PC-9 (cell line): ENCODE data around the gene TNS4. TPM values are rescaled to one million over a fixed set of nuclear protein-coding genes. Genes with fewer than 3 reads are reported as not detected.
A peak's percentile ranks its signal among the peaks of the same experiment; 100 is the strongest.

Experiments
- BruUV-seq: library from RNA; stranded (reverse); fragments of 400-500 nt; replicated peaks from 2 replicates; lab custom pipeline; 2021; lab: Mats Ljungman, UMichigan
- CTCF ChIA-PET: fragments of 300-600 bp; sonication (Branson Sonifier 250); formaldehyde crosslinking; loops from one replicate; lab custom pipeline; 2022; ENCODE audit warnings: antibody characterized with exemption; lab: Charles Lee
- POLR2A ChIA-PET: fragments of 300-600 bp; sonication (Branson Sonifier 250); formaldehyde crosslinking; loops from one replicate; lab custom pipeline; 2022; ENCODE audit warnings: antibody characterized with exemption; ENCODE audit not compliant: unreplicated experiment; lab: Charles Lee
- DNase-seq, 2 experiments: peaks; one replicate each; pipeline versions ENCODE4 v3.0.0 to v3.0.0-alpha.2; 2015 to 2022; ENCODE audit warnings: mixed read lengths in 1 of 2
- H2AFZ ChIP-seq: fragments of 200-600 bp; sonication (generic); 2 replicates; pipeline ENCODE4 v1.8.1; 2017; ENCODE audit warnings: antibody characterized with exemption
- H3F3A ChIP-seq: fragments of 200-600 bp; sonication (generic); 2 replicates; pipeline ENCODE4 v1.8.1; 2017; ENCODE audit warnings: antibody characterized with exemption, mild to moderate bottlenecking, low read depth; ENCODE audit not compliant: insufficient read depth
- H3K27ac ChIP-seq: fragments of 200-600 bp; sonication (generic); 2 replicates; pipeline ENCODE4 v1.6.1; 2016; ENCODE audit warnings: mixed run types
- H3K27me3 ChIP-seq: fragments of 200-600 bp; sonication (generic); 2 replicates; pipeline ENCODE4 v1.6.1; 2016; ENCODE audit warnings: low read depth, mixed run types; ENCODE audit not compliant: insufficient read depth
- H3K36me3 ChIP-seq: fragments of 200-600 bp; sonication (generic); 2 replicates; pipeline ENCODE4 v1.6.1; 2016; ENCODE audit warnings: low read depth, mixed run types
- H3K4me1 ChIP-seq: fragments of 200-600 bp; sonication (generic); replicated peaks from 2 replicates; pipeline ENCODE4 v1.6.1; 2016; ENCODE audit warnings: mixed run types; ENCODE audit not compliant: insufficient read depth
- H3K4me2 ChIP-seq: fragments of 200-600 bp; sonication (generic); 2 replicates; pipeline ENCODE4 v1.6.1; 2017; ENCODE audit warnings: mixed run types
- H3K4me3 ChIP-seq: fragments of 200-600 bp; sonication (generic); 2 replicates; pipeline ENCODE4 v1.6.1; 2016; ENCODE audit warnings: mixed run types
- H3K79me2 ChIP-seq: fragments of 200-600 bp; sonication (generic); 2 replicates; pipeline ENCODE4 v1.6.1; 2017; ENCODE audit warnings: low read depth, mixed run types
- H3K9me2 ChIP-seq: fragments of 200-600 bp; sonication (generic); 2 replicates; pipeline ENCODE4 v1.8.1; 2017; ENCODE audit warnings: mild to moderate bottlenecking; ENCODE audit not compliant: insufficient read depth
- H3K9me3 ChIP-seq: fragments of 200-600 bp; sonication (generic); 2 replicates; pipeline ENCODE4 v1.8.1; 2016; ENCODE audit warnings: low read depth; ENCODE audit not compliant: insufficient read depth
- H4K20me1 ChIP-seq: fragments of 200-600 bp; sonication (generic); 2 replicates; pipeline ENCODE4 v1.8.1; 2017; ENCODE audit not compliant: insufficient read depth
- CTCF ChIP-seq: fragments of 200-600 bp; sonication (generic); conservative IDR thresholded peaks from 2 replicates; pipeline ENCODE4 v1.6.1; 2017; ENCODE audit warnings: mixed run types, antibody characterized with exemption, mild to moderate bottlenecking, moderate library complexity
- EZH2 ChIP-seq: fragments of 200-600 bp; sonication (generic); IDR thresholded peaks from 2 replicates; pipeline ENCODE4 v1.8.0; 2017; ENCODE audit warnings: antibody characterized with exemption, low read depth
- intact Hi-C: fragments of 100-400 bp; cut with micrococcal nuclease; formaldehyde crosslinking; loops from one replicate; pipeline ENCODE4 v1.10.0; 2022; ENCODE audit not compliant: unreplicated experiment
- total RNA-seq: library from RNA; stranded (reverse); gene quantifications from 2 replicates; pipeline ENCODE4 v1.2.3, GENCODE V29; 2021

TNS4 gene
- total RNA-seq, 1 experiment from 2014 or later = 17.4 TPM

GRCh38 chr17:40524243-40524965 lies 23.0 kb upstream of the TNS4 start:
- peak in 1 of 2 experiments; percentile 8 for DNase-seq
- Histone ChIP-seq H2AFZ (no peak overlapping the region), H3K9me2 (no peaks in the 10 kb centered on the region), H3K4me1 (peaks cover 42% of the 10 kb centered on the region), H3K27me3 (no peaks in the 10 kb centered on the region), H3K9me3 (peaks cover 8% of the 10 kb centered on the region), H3K4me2 (no peak overlapping the region), H4K20me1 (no peaks in the 10 kb centered on the region), H3K79me2 (no peaks in the 10 kb centered on the region), H3K36me3 (no peaks in the 10 kb centered on the region), H3K27ac (no peak overlapping the region), H3K4me3 (no peak overlapping the region; the same call in 1 of the 2 replicates), H3F3A (peaks cover 44% of the 10 kb centered on the region)
- TF ChIP-seq EZH2 (no peak), CTCF (no peak)
- intact Hi-C loops = no loop called here
- POLR2A ChIA-PET = no interaction called here
- BruUV-seq = no TSS peak
- CTCF ChIA-PET = no interaction called here

- Histone ChIP-seq H3K9me2 (no peaks in the 10 kb centered on the region), H3K4me2 (peak overlapping the region; percentile 26), H2AFZ (no peak overlapping the region), H3K27ac (peak overlapping the region; percentile 81), H3K79me2 (no peaks in the 10 kb centered on the region), H3K4me1 (peaks cover 57% of the 10 kb centered on the region), H3K4me3 (no peak overlapping the region), H3K36me3 (no peaks in the 10 kb centered on the region), H3F3A (peaks cover 50% of the 10 kb centered on the region), H3K9me3 (peaks cover 8% of the 10 kb centered on the region), H3K27me3 (no peaks in the 10 kb centered on the region), H4K20me1 (no peaks in the 10 kb centered on the region)
- DNase-seq = peak in 1 of 2 experiments; percentile 32
- TF ChIP-seq CTCF = no peak
- TF ChIP-seq EZH2 = no peak
- ChIA-PET POLR2A (interaction anchor here (0.6 to 1.2 kb wide), 2 partner anchors 33 to 36 kb away, joined by 9 read pairs; no protein-coding TSS in a partner anchor), CTCF (interaction anchor here (0.7 to 1.6 kb wide), 2 partner anchors 10 to 973 kb away, joined by 11 to 13 read pairs; no protein-coding TSS in a partner anchor)
- intact Hi-C loops = no loop called here
- BruUV-seq = no TSS peak
These were observed 21.5 kb upstream of the TNS4 start for GRCh38 chr17:40522961-40523310.

GRCh38 chr17:40522250-40522960 lies 21.0 kb upstream of the TNS4 start:
- intact Hi-C loops = no loop called here
- peak overlapping the region; percentile 81 for H3K27ac ChIP-seq
- peaks cover 55% of the 10 kb centered on the region for H3F3A ChIP-seq
- ChIA-PET CTCF (interaction anchor here (0.7 to 1.6 kb wide), 3 partner anchors 11 to 974 kb away, joined by 3 to 13 read pairs (median 11); no protein-coding TSS in a partner anchor), POLR2A (interaction anchor here (0.6 to 1.2 kb wide), 3 partner anchors 21 to 36 kb away, joined by 7 to 9 read pairs (median 9); partner anchors contain the start of gene TNS4)
- no peak for TF ChIP-seq EZH2
- no peak for TF ChIP-seq CTCF
- no peaks in the 10 kb centered on the region for H3K9me2 ChIP-seq
- no peaks in the 10 kb centered on the region for H4K20me1 ChIP-seq
- no peaks in the 10 kb centered on the region for H3K36me3 ChIP-seq
- H2AFZ ChIP-seq = no peak overlapping the region
- peaks cover 62% of the 10 kb centered on the region for H3K4me1 ChIP-seq
- DNase-seq = peak in 1 of 2 experiments; percentile 28
- H3K79me2 ChIP-seq = no peaks in the 10 kb centered on the region
- TSS peak; percentile 32 for BruUV-seq
- H3K27me3 ChIP-seq = no peaks in the 10 kb centered on the region
- no peak overlapping the region for H3K4me3 ChIP-seq
- peaks cover 8% of the 10 kb centered on the region for H3K9me3 ChIP-seq
- peak overlapping the region; percentile 26 for H3K4me2 ChIP-seq
